ENCODE results near the gene JMJD1C. TPM values are rescaled to one million over a fixed set of nuclear protein-coding genes. Genes with fewer than 3 reads are reported as not detected.

JMJD1C gene
- total RNA-seq, 1 experiment from 2014 or later: 91.9 TPM

- BruUV-seq (replicated peaks): no TSS peak
- no peak for DNase-seq (ENCODE audit: unreplicated experiment)
- Mint-ChIP-seq H3K36me3 (ENCODE audit: insufficient read depth, unreplicated experiment) (no peaks in the 10 kb centered on the region), H3K4me3 (ENCODE audit: unreplicated experiment) (no peak overlapping the region), H3K27me3 (ENCODE audit: insufficient read depth, unreplicated experiment) (no peaks in the 10 kb centered on the region), H3K9me3 (ENCODE audit: unreplicated experiment) (no peaks in the 10 kb centered on the region), H3K27ac (ENCODE audit: low read depth, unreplicated experiment) (no peak overlapping the region), H3K4me1 (ENCODE audit: insufficient read depth, unreplicated experiment) (no peaks in the 10 kb centered on the region)
- TF ChIP-seq CTCF (IDR thresholded peaks at IDR 0.05; ENCODE audit: unreplicated experiment): no peak
- intact Hi-C loops (cut with micrococcal nuclease): no loop called here
- ChIA-PET CTCF (no interaction called here), POLR2A (interaction anchor here (1.0 kb wide), 1 partner anchor 8 kb away, joined by 3 read pairs; no protein-coding TSS in a partner anchor)
Observed at GRCh38 chr10:63123727-63124362, 341.9 kb downstream of the JMJD1C start.

DNA sequence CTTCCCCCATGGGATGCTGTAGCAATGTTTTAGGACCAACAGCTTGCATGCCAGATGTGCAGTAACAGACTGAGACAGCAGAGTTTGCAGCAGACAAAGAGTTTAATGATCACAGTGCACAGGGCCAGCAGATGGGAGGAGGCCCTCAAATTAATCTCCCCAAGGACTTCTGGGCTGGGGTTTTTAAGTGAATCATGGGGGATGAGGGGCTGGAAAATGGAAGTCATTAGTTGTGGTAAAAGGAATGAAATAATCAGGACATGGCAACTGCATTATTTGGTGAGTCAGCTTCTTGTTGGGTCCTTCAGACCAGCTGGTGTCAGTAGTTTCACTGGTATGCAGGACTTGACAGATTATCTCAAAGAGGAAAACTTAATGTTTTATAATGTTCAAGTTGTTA, 345.2 kb downstream of the JMJD1C start:
- Mint-ChIP-seq H3K27me3 (ENCODE audit: insufficient read depth, unreplicated experiment) (no peaks in the 10 kb centered on the region), H3K36me3 (ENCODE audit: insufficient read depth, unreplicated experiment) (no peaks in the 10 kb centered on the region), H3K4me3 (ENCODE audit: unreplicated experiment) (no peak overlapping the region), H3K27ac (ENCODE audit: low read depth, unreplicated experiment) (no peak overlapping the region), H3K4me1 (ENCODE audit: insufficient read depth, unreplicated experiment) (peaks cover 7% of the 10 kb centered on the region), H3K9me3 (ENCODE audit: unreplicated experiment) (no peaks in the 10 kb centered on the region)
- intact Hi-C loops (cut with micrococcal nuclease): no loop called here
- no peak for TF ChIP-seq CTCF (IDR thresholded peaks at IDR 0.05; ENCODE audit: unreplicated experiment)
- POLR2A ChIA-PET: interaction anchor here (1.4 kb wide), 1 partner anchor 12 kb away, joined by 3 read pairs; the partner anchor contains the start of gene NRBF2
- no peak for DNase-seq (ENCODE audit: unreplicated experiment)
- BruUV-seq (replicated peaks): no TSS peak
- CTCF ChIA-PET: no interaction called here

DNA sequence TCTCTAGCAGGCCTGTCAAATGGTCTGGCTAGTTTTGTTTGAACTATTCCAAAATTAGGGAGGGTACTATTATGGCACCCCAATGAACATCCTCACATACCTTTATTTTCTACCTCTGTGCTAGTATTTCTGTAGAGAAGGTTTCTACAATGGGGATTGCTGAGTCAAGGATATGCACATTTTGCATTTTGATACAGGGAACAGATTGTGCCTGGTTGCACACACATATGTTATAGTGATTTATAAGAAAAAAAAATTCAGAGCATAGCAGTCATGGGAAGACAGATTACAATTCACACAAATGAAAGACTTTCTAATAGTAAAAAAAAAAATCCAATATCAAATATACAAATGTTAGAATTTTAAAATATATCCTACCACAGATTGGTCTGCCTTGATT, 346.7 kb downstream of the JMJD1C start:
- no peak for TF ChIP-seq CTCF (IDR thresholded peaks at IDR 0.05; ENCODE audit: unreplicated experiment)
- H3K9me3 Mint-ChIP-seq (ENCODE audit: unreplicated experiment): no peaks in the 10 kb centered on the region
- ChIA-PET CTCF (interaction anchor here (0.5 to 0.6 kb wide), 2 partner anchors 11 to 299 kb away, joined by 3 read pairs; no protein-coding TSS in a partner anchor), POLR2A (interaction anchor here (1.4 kb wide), 1 partner anchor 14 kb away, joined by 3 read pairs; the partner anchor contains the start of gene NRBF2)
- H3K4me3 Mint-ChIP-seq (ENCODE audit: unreplicated experiment): no peak overlapping the region
- no peaks in the 10 kb centered on the region for H3K27me3 Mint-ChIP-seq (ENCODE audit: insufficient read depth, unreplicated experiment)
- H3K4me1 Mint-ChIP-seq (ENCODE audit: insufficient read depth, unreplicated experiment): peaks cover 19% of the 10 kb centered on the region
- BruUV-seq (replicated peaks): no TSS peak
- DNase-seq (ENCODE audit: unreplicated experiment): no peak
- intact Hi-C loops (cut with micrococcal nuclease): no loop called here
- no peaks in the 10 kb centered on the region for H3K36me3 Mint-ChIP-seq (ENCODE audit: insufficient read depth, unreplicated experiment)
- no peak overlapping the region for H3K27ac Mint-ChIP-seq (ENCODE audit: low read depth, unreplicated experiment)

Small RNA genes within 50 kb of the gene (microRNA-seq; reads per million reads assigned to microRNA genes)
- 158 reads per million, percentile 76 among the genes with 10 or more reads in this experiment for gene MIR1296

Other genes with a start within 250 kb of the JMJD1C start
- 51.8 and 69.0 TPM in 2 replicates for gene REEP3, start 55.4 kb upstream of the JMJD1C start, total RNA-seq (2022)

Measured in MCF 10A (cell line).